Peyer's patch (tissue), 4 donors: ENCODE data around the gene ST7.

Source experiments
- CTCF ChIP-seq, 6 experiments: fragments of 450-650 bp in 4 of 6; fragments of 200-600 bp in 2 of 6; sonication (generic) in 1 of 6; IDR thresholded peaks; one replicate each; pipeline ENCODE4 v1.5.1; 2017 to 2019; ENCODE audit warnings: antibody characterized with exemption in 6 of 6, mild to moderate bottlenecking in 3 of 6, moderate library complexity in 1 of 6
- POLR2A ChIP-seq, 2 donors: fragments of 450-650 bp; IDR thresholded peaks; one replicate each; pipeline ENCODE4 v1.5.1; 2017; ENCODE audit warnings: antibody characterized with exemption in 2 of 2, mild to moderate bottlenecking in 2 of 2, moderate library complexity in 2 of 2

- TF ChIP-seq POLR2A (IDR thresholded peaks at IDR 0.05) (no peak), CTCF (IDR thresholded peaks at IDR 0.05) (no peak)
Observed at GRCh38 chr7:117211614-117212013, 258.3 kb downstream of the ST7 start.
